Astrocyte of the spinal cord (primary cell): ENCODE data around the gene FAM163A.

Source experiments
- DNase-seq: peaks from one replicate; pipeline ENCODE4 v3.0.0; 2011; ENCODE audit warnings: low read depth, low spot score
- H3K4me3 ChIP-seq: 2 replicates; pipeline ENCODE4 v1.5.1; 2011; ENCODE audit warnings: low read depth, mild to moderate bottlenecking, low read length, moderate library complexity
- in situ Hi-C: cut with HindIII; loops from 2 replicates; pipeline ENCODE4 v1.10.0; 2017; ENCODE audit warnings: low sequenced_read_pairs
- TF ChIP-seq, protein P1 (sequence below): IDR thresholded peaks from 2 replicates; pipeline ENCODE4 v1.5.1; 2012; ENCODE audit warnings: low read depth, mild to moderate bottlenecking, low read length, inconsistent platforms

Gene FAM163A

DNA sequence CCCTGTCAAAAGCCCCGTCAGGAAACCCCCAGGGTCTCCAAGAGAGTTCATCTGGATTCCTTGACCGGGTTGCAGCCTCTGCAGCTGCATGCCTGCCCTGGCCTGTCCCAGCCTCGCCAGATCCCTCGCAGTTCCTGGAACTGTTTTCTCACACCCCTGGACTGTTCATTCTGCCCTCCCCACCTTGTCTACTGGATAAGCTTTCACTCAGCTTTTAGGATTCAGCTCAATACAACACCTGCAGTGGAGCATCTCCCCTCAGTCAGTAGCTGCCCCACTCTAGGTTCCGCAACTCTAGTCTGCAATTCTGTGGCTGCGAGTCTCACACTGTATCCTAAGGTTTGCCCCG, 67.2 kb downstream of the FAM163A start:
- H3K4me3 ChIP-seq = no peak overlapping the region
- in situ Hi-C loops = no loop called here
- no peak for DNase-seq
- TF ChIP-seq, protein P1, sequence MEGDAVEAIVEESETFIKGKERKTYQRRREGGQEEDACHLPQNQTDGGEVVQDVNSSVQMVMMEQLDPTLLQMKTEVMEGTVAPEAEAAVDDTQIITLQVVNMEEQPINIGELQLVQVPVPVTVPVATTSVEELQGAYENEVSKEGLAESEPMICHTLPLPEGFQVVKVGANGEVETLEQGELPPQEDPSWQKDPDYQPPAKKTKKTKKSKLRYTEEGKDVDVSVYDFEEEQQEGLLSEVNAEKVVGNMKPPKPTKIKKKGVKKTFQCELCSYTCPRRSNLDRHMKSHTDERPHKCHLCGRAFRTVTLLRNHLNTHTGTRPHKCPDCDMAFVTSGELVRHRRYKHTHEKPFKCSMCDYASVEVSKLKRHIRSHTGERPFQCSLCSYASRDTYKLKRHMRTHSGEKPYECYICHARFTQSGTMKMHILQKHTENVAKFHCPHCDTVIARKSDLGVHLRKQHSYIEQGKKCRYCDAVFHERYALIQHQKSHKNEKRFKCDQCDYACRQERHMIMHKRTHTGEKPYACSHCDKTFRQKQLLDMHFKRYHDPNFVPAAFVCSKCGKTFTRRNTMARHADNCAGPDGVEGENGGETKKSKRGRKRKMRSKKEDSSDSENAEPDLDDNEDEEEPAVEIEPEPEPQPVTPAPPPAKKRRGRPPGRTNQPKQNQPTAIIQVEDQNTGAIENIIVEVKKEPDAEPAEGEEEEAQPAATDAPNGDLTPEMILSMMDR = no peak

- H3K4me3 ChIP-seq = no peak overlapping the region
- DNase-seq = no peak
- TF ChIP-seq, protein P1 = no peak
- in situ Hi-C loops = no loop called here
Measured at GRCh38 chr1:179812501-179813292, 69.6 kb downstream of the FAM163A start.

DNA sequence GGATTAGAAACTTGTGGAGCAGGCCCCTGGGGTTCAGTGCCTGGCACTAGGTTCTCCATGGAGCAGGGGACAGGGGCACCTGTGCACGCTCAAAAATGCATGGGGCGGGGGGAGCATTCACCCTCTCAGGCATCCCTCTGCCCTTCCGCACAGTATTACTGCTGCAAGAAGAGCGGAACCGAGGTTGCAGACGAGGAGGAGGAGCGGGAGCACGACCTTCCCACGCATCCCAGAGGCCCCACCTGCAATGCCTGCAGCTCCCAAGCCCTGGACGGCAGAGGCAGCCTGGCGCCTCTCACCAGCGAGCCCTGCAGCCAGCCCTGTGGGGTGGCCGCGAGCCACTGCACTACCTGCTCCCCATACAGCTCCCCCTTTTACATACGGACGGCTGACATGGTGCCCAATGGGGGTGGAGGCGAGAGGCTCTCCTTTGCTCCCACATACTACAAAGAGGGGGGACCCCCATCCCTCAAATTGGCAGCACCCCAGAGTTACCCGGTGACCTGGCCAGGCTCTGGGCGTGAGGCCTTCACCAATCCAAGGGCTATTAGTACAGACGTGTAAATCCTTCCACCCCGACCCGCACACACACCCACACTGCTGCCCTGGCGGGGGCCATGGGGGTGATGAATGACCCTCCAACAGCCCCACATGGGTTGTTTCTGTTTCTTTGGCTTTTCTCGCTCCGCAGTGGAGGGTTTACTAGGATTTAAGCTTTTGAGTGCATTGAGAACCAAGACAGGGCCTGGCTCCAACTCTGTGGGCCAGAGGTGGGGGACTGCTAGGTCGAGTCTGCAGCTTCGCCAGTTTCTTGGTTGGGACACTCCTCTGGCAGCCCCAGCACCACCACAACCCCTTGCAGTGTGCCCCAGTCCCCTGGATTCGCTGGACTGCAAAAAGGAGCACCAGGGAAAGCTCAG, 70.8 kb downstream of the FAM163A start:
- TF ChIP-seq, protein P1 = no peak
- in situ Hi-C loops = no loop called here
- no peak overlapping the region for H3K4me3 ChIP-seq
- DNase-seq = no peak

- DNase-seq = no peak
- TF ChIP-seq, protein P1 = no peak
- in situ Hi-C loops = no loop called here
Measured at GRCh38 chr1:179814546-179814838, 71.4 kb downstream of the FAM163A start.

DNA sequence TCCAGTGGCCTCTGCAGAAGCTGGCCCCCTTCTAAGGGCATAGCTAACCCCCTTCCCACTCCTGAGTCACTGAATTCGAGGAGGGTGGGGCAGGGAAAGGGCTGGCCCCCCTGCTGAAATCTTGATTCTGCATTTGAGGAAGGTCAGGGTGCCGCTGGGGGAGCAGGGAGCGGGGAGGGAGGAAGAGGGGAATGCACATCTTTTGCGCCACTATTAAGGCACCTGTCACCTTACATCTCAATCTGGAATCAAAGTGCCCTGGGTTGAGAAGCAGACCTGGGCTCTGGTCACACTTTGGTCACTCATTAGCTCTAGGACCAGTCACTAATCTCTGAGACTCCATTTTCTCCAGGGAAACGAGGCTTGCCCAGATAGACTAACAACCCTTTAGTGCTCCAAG, 72.5 kb downstream of the FAM163A start:
- H3K4me3 ChIP-seq = peak overlapping the region; percentile 42

More at GRCh38 chr1:179814546-179814838, 71.4 kb downstream of the FAM163A start:
- H3K4me3 ChIP-seq = peak overlapping the region; percentile 42

GRCh38 chr1:179816196-179816960, 73.3 kb downstream of the FAM163A start:
- in situ Hi-C loops = no loop called here
- no peak overlapping the region for H3K4me3 ChIP-seq
- TF ChIP-seq, protein P1 = no peak
- DNase-seq = peak; percentile 45

More for the DNA sequence above, 72.5 kb downstream of the FAM163A start:
- in situ Hi-C loops = no loop called here
- no peak for DNase-seq
- TF ChIP-seq, protein P1 = no peak
